Right cardiac atrium (tissue), 5 donors: Measurements from ENCODE around the gene C12orf75. TPM values are rescaled to one million over a fixed set of nuclear protein-coding genes. Genes with fewer than 3 reads are reported as not detected.

ENCODE experiments used
- ATAC-seq, 2 donors: fragments of 200-7000 bp; cut with Tn5 transposase; one replicate each; pipeline versions ENCODE4 v1.8.0 to v1.9.1; 2020; ENCODE audit warnings: moderate library complexity in 2 of 2, mild to moderate bottlenecking in 1 of 2
- DNase-seq, 3 donors: peaks; one replicate each; pipeline ENCODE4 v3.0.0-alpha.2; 2020
- H3K27ac ChIP-seq: one replicate; pipeline ENCODE4 v1.5.1; 2013; ENCODE audit warnings: mild to moderate bottlenecking, low read length, control low read depth, moderate library complexity
- H3K27me3 ChIP-seq: one replicate; pipeline ENCODE4 v1.6.1; 2013; ENCODE audit not compliant: control insufficient read depth, insufficient read depth
- H3K4me1 ChIP-seq: one replicate; pipeline ENCODE4 v1.6.1; 2013; ENCODE audit warnings: low read length; ENCODE audit not compliant: control insufficient read depth, insufficient read depth
- H3K4me3 ChIP-seq: one replicate; pipeline ENCODE4 v1.5.1; 2013; ENCODE audit warnings: low read length, control low read depth
- H3K9me3 ChIP-seq: one replicate; pipeline ENCODE4 v1.6.1; 2013; ENCODE audit warnings: low read length; ENCODE audit not compliant: control insufficient read depth
- WGBS: extraction: QIAGEN DNeasy Blood & Tissue Kit; methylation state at CpG from one replicate; pipeline ENCODE4 v1.1.7; 2013; 5-methylcytosine and 5-hydroxymethylcytosine counted together
- intact Hi-C, 4 donors: fragments of 100-400 bp; cut with DNase I; formaldehyde crosslinking; loops; one replicate each; pipeline versions ENCODE4 v1.11.0 to v1.14.0; 2022 to 2023
- long read RNA-seq, 4 donors: library from polyadenylated mRNA; unstranded; transcript quantifications; one replicate each; pipeline ENCODE4 v2.0.0, GENCODE V29; 2020 to 2021
- polyA plus RNA-seq: library from polyadenylated mRNA; stranded (reverse); fragments of 200-250 nt; gene quantifications from one replicate; pipeline ENCODE4 v1.2.3, GENCODE V29; 2013
- total RNA-seq, 4 donors: library from RNA; stranded (reverse); fragmentation: NEBNext Ultra II Directional; extraction: Animal tissue kit (Norgen Biotek cat#: 25700); gene quantifications; one replicate each; pipeline ENCODE4 v1.2.1, GENCODE V29; 2021
- donor health status: healthy with polysubstance abuse.
- donor health status: DM: no; HTN: yes; CAD: no.
- donor health status: DM: no; HTN: no; CAD: no.
- donor health status: DM: no; HTN: yes; CAD: no; lungs with severe emphysema.
- donor health status: DM: yes; HTN: yes; CAD: no.

Gene C12orf75
- 1 to 10 TPM; 1.5 to 1.8 (median 1.6) TPM for total RNA-seq
- polyA plus RNA-seq, result 2.1 TPM
- long read RNA-seq, donor 1, partial matches to known transcripts, result 0 of 1 reads
- long read RNA-seq, donor 1, other reads (novel, unspliced or antisense), result 0 of 1 reads
- long read RNA-seq, donor 2, result 0 reads
- long read RNA-seq, donor 3, result 0 reads
- long read RNA-seq, donor 4, result 0 reads

- ATAC-seq (peak; percentile 94), DNase-seq (peak; percentile 74 to 88 (median 85))
- intact Hi-C loops, result no loop called here
- H3K27ac ChIP-seq, result no peak within 1 kb of the TSS
- no peaks in the 10 kb centered on the region for H3K27me3 ChIP-seq
- under 1% methylated on average over 65 of the region's 66 CpGs for WGBS
- H3K4me1 ChIP-seq, result peaks cover 3% of the 10 kb centered on the region
- peak within 1 kb of the TSS; percentile 96 for H3K4me3 ChIP-seq
- H3K9me3 ChIP-seq, result no peaks in the 10 kb centered on the region
These were observed at the start of gene C12orf75 for GRCh38 chr12:105330283-105330930. TSS of gene C12orf75 (plus strand) at chr12:105330691. CDS start at chr12:105330892, 201 bp downstream.

- intact Hi-C loops, result loop anchor here in 1 of 4 donors (10.0 kb wide), 1 partner anchor 94 kb away; no protein-coding TSS in a partner anchor
- no peaks in the 10 kb centered on the region for H3K27me3 ChIP-seq
- no peak for DNase-seq
- H3K27ac ChIP-seq, result no peak overlapping the region
- no peak for ATAC-seq
- 73% methylated on average over 6 of the region's 6 CpGs for WGBS
- no peaks in the 10 kb centered on the region for H3K9me3 ChIP-seq
- H3K4me1 ChIP-seq, result no peaks in the 10 kb centered on the region
- no peak overlapping the region for H3K4me3 ChIP-seq
These were observed 49.4 kb upstream of the C12orf75 start for GRCh38 chr12:105280966-105281693.

- no peak for ATAC-seq
- WGBS, result 92% methylated on average over 1 of the region's 1 CpG
- Histone ChIP-seq H3K27me3 (no peaks in the 10 kb centered on the region), H3K9me3 (no peaks in the 10 kb centered on the region), H3K27ac (no peak overlapping the region), H3K4me1 (no peaks in the 10 kb centered on the region), H3K4me3 (no peak overlapping the region)
- no peak for DNase-seq
- intact Hi-C loops, result loop anchor here in 1 of 4 donors (10.0 kb wide), 1 partner anchor 93 kb away; no protein-coding TSS in a partner anchor
These were observed 48.8 kb upstream of the C12orf75 start for GRCh38 chr12:105281694-105282049.

- Histone ChIP-seq H3K27me3 (no peaks in the 10 kb centered on the region), H3K4me3 (no peak overlapping the region), H3K27ac (no peak overlapping the region), H3K9me3 (no peaks in the 10 kb centered on the region), H3K4me1 (no peaks in the 10 kb centered on the region)
- DNase-seq (no peak), ATAC-seq (no peak)
- intact Hi-C loops, result loop anchor here in 1 of 4 donors (10.0 kb wide), 1 partner anchor 89 kb away; no protein-coding TSS in a partner anchor
- 76% methylated on average over 1 of the region's 1 CpG for WGBS
These were observed 45.1 kb upstream of the C12orf75 start for GRCh38 chr12:105285378-105285777.

GRCh38 chr12:105287408-105287807 lies 43.1 kb upstream of the C12orf75 start:
- ATAC-seq, result no peak
- Histone ChIP-seq H3K27me3 (no peaks in the 10 kb centered on the region), H3K9me3 (no peaks in the 10 kb centered on the region), H3K4me3 (no peak overlapping the region), H3K27ac (no peak overlapping the region), H3K4me1 (no peaks in the 10 kb centered on the region)
- no peak for DNase-seq
- intact Hi-C loops, result loop anchor here in 1 of 4 donors (10.0 kb wide), 1 partner anchor 87 kb away; no protein-coding TSS in a partner anchor
- WGBS, result 87% methylated on average over 1 of the region's 1 CpG

- H3K27ac ChIP-seq, result no peak overlapping the region
- WGBS, result 77% methylated on average over 3 of the region's 3 CpGs
- no peaks in the 10 kb centered on the region for H3K4me1 ChIP-seq
- DNase-seq (no peak), ATAC-seq (no peak)
- intact Hi-C loops, result loop anchor here in 1 of 4 donors (10.0 kb wide), 1 partner anchor 86 kb away; no protein-coding TSS in a partner anchor
- H3K4me3 ChIP-seq, result no peak overlapping the region
- no peaks in the 10 kb centered on the region for H3K27me3 ChIP-seq
- H3K9me3 ChIP-seq, result no peaks in the 10 kb centered on the region
These were observed 42.0 kb upstream of the C12orf75 start for GRCh38 chr12:105288311-105288996.

GRCh38 chr12:105289114-105289904 lies 41.2 kb upstream of the C12orf75 start:
- intact Hi-C loops, result loop anchor here in 1 of 4 donors (10.0 kb wide), 1 partner anchor 85 kb away; no protein-coding TSS in a partner anchor
- Histone ChIP-seq H3K9me3 (no peaks in the 10 kb centered on the region), H3K27ac (no peak overlapping the region), H3K27me3 (no peaks in the 10 kb centered on the region), H3K4me3 (no peak overlapping the region), H3K4me1 (no peaks in the 10 kb centered on the region)
- ATAC-seq (no peak), DNase-seq (no peak)
- 86% methylated on average over 6 of the region's 6 CpGs for WGBS

GRCh38 chr12:105291531-105291930 lies 39.0 kb upstream of the C12orf75 start:
- WGBS, result 88% methylated on average over 2 of the region's 2 CpGs
- intact Hi-C loops, result no loop called here
- no peaks in the 10 kb centered on the region for H3K9me3 ChIP-seq

GRCh38 chr12:105292705-105293104 lies 37.8 kb upstream of the C12orf75 start:
- intact Hi-C loops, result no loop called here
- Histone ChIP-seq H3K4me1 (no peaks in the 10 kb centered on the region), H3K27me3 (no peaks in the 10 kb centered on the region), H3K27ac (no peak overlapping the region), H3K4me3 (no peak overlapping the region), H3K9me3 (no peaks in the 10 kb centered on the region)
- DNase-seq (no peak), ATAC-seq (no peak)
- 35% methylated on average over 1 of the region's 1 CpG for WGBS

More at GRCh38 chr12:105291531-105291930, 39.0 kb upstream of the C12orf75 start:
- Histone ChIP-seq H3K4me3 (no peak overlapping the region), H3K4me1 (no peaks in the 10 kb centered on the region), H3K27me3 (no peaks in the 10 kb centered on the region), H3K27ac (no peak overlapping the region)
- ATAC-seq, result no peak
- no peak for DNase-seq

- H3K27ac ChIP-seq, result no peak overlapping the region
- no peaks in the 10 kb centered on the region for H3K9me3 ChIP-seq
- no peaks in the 10 kb centered on the region for H3K4me1 ChIP-seq
- H3K4me3 ChIP-seq, result no peak overlapping the region
- intact Hi-C loops, result no loop called here
- DNase-seq (no peak), ATAC-seq (no peak)
- no peaks in the 10 kb centered on the region for H3K27me3 ChIP-seq
These were observed 37.3 kb upstream of the C12orf75 start for GRCh38 chr12:105293187-105293586.
